ENCODE measurements around the gene INTS1.
"Not testable (repeated sequence)": the region's sequence is repeated elsewhere in the genome, so short reads cannot be mapped to it uniquely, and the experiment has no call there.

INTS1 gene

DNA sequence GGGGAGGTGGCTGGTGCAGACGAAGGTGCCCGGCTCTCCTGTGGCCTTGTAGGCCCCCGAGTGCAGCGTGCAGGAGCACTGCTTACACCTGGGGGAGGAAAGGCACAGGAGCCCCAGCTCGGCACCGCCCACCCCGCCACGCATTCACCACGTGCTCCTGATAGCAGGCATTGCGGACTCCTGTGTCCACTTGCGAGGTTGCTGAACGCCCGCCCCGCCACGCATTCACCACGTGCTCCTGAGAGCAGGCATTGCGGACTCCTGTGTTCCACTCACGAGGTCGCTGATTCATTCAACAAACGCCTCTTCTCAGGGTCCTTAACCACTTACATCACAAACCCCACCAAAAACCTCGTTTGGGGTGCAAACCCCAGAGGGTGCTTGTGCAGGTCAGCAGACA is 58.8 kb downstream of the INTS1 start:
- DNase-seq (ENCODE audit: low spot score): no peak

DNA sequence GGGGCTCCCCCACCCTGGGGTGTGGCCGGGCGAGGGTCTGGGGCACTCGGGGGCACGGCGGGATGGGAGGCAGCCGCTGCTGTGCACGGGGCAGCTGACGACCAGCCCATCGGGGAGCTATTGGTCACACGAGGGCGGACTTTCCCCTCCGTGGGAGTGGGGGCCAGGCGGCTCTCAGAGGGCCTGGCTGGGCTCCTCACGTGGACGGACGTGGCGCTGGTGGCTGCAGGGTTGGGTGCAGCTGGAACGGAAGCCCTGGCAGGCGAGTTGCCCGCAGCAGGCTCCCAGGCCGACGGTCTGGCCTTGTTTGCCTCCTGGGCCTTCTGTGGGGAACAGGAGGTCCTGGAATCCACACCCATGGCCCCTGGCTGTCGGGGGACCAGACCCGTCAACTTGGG is 59.3 kb downstream of the INTS1 start:
- DNase-seq (ENCODE audit: low spot score): no peak

DNA sequence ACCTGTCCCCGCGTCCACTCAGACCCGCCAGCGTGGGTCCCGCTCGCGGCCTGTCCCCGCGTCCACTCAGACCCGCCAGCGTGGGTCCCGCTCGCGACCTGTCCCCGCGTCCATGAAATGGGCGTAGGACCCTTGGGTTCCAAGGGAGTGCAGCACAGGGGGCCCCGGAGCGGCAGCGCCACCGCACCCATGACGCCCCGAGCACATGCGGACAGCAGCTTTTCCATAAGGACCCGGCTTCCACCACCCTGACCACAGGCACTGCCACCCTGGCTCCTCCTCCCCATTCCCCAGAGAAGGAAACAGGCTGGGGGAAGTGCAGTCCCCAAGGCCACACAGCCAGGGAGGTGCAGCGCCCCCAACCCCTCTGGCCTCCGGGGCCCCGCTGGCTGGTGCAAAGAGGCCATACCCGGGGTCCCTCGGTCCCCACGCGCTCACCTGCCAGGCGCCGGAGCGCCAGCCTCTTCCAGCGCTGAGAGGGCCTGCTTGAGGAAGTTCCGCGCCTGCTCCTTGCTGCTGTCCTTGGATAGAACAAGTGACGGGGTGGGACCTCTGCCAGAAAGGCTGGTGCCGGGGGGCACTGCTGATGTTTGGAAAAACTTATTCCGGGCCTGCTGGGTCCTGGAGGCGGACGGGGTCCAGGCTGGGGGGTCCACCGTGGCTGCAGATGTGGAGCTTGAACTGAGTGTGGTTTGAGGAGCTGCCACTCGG is 59.8 kb downstream of the INTS1 start:
- no peak for DNase-seq (ENCODE audit: low spot score)

DNA sequence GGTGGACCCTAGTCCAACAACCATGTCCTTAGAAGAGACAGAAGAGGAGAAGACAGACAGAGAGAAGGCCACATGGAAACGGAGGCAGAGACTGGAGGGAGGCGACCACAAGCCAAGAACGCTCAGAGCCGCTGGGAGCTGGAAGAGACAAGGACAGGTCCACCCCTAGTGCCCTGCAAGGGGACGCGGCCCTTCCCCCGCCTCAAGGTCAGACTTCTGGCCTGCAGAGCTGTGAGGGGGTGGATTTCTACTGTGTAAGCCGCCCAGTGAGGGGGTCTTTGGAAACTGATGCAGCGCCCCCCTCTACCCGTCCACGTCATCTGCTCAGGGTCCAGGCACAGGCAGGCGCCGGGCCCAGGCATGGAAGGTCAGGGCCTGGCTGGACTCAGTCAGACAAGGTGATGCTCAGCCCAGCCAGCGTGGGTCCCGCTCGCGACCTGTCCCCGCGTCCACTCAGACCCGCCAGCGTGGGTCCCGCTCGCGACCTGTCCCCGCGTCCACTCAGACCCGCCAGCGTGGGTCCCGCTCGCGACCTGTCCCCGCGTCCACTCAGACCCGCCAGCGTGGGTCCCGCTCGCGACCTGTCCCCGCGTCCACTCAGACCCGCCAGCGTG is 60.5 kb downstream of the INTS1 start:
- not testable (repeated sequence) for DNase-seq (ENCODE audit: low spot score)

DNA sequence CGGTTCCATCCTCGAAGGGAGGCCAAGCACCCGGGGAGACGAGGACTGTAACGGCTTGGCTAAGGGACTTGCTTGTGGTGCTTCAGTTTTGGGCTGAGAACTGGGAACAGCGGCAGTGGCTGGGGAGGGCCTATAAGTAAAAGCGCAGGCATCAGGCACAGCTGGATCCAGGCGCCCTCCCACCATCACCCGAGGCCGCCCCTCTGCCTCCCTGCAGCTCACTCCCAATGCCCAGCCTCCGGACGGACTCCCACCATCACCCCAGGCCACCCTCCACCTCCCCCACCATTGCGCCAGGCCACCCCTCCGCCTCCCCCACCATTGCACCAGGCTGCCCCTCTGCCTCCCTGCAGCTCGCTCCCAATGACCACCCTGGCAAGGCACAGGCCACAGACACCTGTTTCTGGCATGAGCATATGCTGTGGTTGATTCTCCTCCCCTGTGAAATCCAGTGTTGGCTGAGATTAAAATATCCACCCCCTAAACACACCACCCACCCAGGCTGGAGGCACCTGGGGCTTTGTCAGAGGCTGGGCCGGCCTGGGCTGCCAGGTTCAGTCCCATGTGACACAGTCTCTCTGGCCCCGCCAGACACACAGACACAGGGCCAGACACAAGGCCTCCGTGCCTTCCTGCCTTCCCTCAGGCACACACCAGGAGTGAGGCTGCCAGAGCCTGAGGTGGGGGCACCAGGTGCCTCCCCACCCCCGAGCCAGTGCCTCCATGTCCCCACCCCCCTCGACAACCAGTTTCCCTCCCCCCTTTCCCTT is 61.6 kb downstream of the INTS1 start:
- peak; percentile 38 for DNase-seq (ENCODE audit: low spot score)

DNA sequence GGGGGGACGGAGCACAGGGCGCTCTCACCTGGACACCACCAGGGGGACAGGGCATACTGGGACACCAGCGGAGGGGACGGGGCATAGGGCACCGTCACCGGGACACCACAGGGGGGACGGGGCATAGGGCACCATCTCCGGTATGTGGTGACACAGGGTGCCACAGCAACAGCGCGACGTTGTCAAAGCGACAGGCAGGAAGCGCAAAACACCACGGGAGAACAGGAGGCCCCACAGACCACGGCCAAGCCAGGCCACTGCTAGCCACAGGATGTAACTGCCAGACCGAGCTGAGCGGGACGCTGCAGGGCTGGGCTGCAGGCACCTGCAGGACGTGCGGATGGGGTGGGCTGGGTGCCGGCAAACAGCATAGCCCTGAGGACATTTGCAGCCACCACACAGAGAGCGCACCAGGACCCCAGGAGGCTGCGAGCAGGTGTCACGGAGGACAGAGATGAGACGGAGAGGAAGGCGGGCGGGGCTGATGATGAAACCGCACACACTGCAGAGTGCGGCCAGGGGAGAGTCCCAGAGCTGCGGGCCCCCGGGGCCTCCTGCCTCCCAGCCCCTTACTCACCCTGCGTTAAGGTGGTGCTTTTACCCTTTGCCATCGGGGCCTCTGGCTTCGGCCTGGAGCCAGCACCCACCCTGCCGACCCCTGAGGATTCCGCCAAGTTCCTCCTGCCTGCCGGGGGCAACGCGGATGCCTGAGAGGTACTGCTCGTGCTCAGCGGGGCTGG is 62.4 kb downstream of the INTS1 start:
- DNase-seq (ENCODE audit: low spot score): no peak

DNA sequence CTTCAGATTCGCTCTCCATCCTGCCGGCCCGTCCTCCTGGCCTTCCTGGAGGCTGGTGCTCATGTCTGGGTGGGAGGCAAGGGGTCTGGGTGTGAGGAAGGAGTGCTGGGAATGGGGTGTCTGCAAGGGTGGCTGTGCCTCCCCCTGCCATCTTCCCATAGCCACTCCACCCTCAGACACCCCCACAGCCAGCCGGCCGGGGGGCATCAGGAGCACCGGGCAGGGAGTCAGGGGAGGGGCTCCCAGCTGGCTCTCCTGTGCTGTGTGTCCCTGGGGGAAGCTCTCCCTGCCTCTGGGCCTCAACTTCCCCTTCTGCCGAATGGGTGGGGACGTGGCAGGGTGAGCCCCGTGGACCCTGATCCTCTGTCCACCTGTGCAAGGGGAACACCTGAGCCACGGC is 63.6 kb downstream of the INTS1 start:
- no peak for DNase-seq (ENCODE audit: low spot score)

DNA sequence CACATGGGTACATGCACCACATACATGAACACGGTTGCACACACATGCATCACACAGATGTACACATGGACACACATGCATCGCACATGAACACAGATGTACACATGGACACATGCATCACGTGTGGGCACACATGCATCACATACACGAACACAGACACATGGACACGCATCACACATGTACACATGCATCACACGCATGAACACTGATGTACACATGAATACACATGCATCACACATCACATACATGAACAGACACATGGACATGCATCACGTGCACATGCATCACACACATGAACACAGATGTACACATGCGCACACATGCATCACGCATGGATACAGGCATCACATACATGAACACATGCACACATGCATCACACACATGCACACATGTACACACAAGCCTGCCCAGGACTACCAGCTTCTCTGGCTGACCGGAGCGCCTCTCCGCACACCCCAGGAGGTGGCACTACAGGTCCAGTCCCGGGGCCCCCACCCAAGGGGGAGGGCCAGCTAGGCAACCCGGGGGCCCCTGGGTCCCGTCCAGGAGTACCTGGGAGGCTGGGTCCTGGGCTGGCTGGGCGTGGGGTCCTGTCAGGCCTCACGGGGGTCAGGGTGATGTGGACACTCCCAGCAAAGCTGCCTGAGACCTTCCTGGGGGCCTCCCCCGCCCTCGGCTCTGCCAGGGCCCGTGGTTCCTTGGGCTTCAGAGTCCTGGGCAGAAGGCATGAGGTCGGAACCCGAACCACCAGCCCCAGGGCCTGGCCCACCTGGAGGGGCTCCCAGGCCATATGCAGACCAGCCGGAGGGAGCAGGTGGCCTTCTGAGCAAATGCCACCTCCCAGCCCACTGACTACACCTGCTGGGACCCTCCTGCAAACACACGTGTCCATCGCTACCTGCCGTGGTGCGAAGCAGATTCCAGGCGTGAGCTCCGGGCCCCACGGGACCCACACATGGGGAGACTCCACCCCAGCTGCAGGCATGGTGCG is 64.5 kb downstream of the INTS1 start:
- no peak for DNase-seq (ENCODE audit: low spot score)

DNA sequence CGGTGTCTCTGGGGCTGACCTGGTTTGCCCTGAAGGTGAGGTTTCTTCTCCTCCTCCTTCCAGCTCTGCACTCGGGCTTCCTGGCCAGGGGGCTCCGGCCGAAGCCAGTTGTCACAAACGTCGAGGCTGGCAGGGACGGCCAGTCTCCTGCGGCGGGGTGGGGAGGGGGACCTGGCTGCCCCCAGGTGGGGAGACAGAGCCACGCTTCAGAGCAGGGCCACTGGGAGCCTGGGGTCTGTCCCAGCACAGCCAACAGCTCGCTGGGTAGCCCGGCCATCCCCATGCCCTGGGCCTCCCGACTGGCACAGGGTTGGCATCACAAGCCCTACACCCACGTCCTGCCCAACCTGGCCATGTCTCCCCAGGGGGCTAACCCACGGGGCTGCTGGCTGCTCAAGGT is 65.4 kb downstream of the INTS1 start:
- DNase-seq (ENCODE audit: low spot score): no peak

DNA sequence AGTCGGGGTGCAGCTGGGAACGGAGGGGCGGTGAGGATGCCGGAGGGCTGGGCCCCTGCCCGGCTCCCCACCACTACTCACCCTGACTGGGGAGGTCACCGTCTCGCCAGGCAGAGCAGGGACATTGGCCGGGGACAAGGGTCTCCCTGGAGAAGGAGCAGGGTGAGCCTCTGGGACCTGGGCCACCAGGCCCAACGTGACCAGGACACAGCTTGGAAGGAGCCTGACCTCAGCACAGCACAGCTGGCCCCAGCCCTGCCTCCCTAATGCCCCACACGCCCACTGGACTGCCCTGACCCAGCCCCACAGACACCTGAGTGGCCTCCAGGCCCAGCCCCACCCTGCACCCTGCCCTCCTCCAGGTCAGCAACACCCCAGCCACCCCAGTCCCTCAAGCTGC is 66.0 kb downstream of the INTS1 start:
- DNase-seq (ENCODE audit: low spot score): no peak

DNA sequence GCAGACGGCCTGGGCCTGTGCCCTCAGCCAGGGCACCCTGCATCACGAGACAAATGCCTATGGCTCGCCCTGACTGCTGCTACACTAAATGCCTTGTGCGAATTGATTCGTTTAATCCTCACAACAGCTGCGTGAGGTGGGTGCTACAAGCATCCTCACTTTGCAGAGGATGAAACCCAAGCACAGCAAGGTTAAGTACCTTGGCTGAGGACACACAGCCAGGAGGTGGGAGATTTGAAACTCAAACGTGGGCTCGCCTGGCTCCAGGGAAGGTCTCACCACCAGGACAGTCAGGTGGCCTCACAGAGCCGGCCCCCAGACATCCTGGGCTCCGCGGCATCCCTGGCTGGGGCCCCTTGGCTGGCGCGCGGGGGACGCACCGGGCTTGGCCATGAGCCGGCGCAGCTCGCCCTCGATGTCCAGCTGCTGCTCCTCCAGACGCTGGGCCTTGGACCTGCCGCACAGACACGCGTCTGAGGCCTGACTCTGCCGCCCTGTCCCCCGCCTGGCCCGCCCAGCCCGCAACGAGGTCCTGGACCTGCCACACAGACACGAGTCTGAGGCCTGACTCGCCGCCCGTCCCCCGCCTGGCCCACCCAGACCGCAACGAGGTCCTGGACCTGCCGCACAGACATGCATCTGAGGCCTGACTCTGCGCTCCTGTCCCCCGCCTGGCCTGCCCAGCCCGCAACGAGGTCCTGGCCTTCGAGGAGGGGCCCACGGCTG is 66.9 kb downstream of the INTS1 start:
- DNase-seq (ENCODE audit: low spot score): no peak

DNA sequence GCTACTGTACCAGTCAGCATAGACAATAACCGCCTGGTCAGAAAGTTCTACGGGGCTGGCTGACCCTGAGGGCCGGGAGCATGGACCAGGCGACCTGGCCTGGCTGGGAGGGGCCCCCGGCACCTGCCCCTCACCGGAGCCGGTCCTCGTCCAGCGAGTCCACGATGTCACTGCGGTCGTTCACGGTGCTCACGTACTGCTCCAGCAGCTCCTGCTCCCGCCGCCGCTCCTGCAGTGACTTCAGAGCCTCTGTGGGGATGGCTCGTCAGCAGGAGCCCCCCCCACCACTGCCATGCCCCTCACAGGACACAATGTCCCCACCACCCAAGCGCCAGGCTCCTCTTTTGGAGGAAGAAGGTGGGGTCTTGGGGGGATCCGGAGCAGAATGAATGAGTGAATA is 67.6 kb downstream of the INTS1 start:
- no peak for DNase-seq (ENCODE audit: low spot score)

DNA sequence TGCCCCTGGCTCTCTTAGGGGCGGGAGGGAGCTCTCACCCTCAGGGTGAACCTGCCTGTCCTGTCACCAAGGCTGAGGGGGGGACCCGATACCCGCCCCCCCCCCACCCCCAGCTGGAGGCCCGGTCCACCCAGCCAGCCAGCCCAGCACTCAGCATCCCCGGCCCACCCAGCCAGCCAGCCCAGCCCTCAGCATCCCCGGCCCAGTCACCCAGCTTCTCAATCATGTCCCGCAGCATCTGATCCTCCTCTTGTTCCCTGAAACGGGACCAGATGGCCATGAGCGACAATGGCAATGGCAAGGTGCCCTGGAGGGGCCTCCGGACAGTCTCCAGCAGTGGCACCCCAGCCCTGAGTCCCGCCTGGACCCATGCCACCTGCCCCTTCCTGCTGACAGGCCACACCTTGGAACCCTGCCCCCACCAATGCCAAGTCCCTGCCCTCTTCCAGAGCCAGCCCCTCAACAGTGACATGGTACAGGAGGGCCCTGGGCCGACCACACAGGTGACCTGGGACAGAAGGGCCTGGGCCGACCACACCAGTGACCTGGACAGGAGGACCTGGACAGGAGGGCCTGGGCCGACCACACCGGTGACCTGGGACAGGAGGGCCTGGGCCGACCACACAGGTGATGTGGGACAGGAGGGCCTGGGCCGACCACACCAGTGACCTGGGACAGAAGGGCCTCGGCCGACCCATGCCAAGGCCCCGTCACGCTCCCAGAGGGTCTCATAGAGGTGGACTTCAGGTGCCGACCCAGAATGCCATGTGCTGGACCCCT is 69.1 kb downstream of the INTS1 start:
- DNase-seq (ENCODE audit: low spot score): no peak

DNA sequence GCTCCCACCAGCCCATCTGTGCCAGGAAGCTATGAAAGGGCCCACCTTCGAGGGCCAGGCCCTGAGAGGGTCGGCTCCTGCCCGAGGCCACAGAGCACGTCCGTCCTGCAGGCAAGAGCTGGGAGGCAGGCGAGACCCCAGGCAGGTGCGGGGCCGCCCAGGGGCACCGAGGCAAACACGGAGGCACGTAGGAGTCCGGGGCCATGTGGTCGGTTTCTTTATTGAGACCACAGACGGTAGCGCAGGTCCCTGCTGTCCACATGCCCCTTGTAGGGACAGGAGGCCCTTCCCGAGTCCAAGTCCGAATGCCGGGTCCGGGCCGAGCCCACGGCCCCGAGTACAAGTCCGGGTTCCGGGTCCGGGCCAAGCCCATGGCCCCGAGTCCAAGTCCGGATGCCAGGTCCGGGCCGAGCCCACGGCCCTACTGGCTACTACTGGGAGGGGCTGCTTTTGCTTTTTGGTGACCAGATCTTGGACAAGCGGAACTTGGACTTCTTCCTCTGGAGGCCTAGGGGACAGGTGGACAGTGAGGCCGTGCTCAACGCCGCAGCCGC is 69.9 kb downstream of the INTS1 start:
- DNase-seq (ENCODE audit: low spot score): no peak

DNA sequence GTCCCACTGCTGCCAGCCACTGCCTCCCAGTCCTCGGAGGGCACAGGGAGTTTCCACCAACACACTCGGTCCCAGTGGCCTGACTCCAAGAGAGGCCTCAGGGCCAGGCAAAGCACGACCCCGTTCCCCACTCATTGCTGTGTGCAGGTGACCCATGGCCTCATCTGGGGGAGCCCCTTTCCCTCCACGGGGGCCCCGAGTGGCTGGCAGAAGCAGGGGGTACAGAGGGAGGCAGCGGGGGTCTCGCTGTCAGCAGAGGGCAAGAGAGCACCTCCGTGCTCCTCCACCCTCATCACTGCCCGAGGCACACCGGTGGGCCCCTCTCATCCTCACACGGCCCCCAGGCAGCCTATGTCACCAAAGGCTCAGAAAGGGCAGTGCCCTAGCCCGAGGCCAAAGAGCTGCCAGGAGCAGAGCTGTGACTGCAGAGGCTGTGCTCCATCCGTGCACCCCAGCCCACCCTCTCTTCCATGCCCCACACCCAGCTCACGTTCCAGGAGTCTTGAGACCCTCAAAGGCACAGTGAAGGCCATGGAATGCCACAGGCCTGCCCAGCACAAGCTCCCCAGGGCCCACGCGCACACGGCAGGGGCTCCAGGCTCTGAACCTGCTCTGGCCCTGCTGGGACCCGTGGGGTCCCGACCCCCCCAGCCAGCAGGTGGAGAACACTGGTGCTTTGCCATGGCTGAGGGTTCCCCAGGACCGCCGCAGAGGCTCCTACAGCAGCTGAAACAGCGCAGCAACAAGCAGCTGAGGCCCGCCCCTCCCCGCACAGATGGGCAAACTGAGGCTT is 70.9 kb downstream of the INTS1 start:
- no peak for DNase-seq (ENCODE audit: low spot score)

DNA sequence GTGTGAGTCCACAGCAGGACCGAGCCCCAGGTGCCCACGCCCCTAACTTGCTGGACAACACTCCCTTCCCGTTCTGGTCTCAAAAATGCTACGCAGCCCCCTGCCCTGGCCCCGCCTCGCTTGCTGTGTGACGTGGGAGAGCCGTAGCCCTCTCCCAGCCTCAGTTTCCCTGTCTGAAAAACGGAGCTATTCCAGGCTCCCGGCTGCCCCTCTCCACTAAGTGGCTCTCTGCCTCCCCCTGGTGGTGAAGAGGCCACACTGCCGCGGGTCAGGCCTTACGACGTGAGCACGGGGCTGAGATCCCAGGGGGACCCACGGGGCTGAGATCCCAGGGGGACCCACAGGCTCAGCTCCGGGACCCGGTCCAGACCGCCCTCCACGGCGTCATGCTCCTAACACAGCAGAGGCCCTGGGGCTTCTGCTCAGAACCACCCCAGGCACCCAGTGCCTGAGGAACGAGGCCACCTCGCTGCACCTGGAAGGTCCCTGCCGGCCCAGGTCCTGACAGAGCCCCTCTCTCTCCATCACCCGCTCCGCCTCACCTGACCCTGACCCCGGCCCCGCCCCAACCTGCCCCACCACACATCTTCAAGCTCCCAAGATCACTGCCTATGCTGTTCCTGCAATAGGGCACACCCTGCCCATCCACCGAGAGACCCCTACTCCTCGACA is 71.6 kb downstream of the INTS1 start:
- peak; percentile 86 for DNase-seq (ENCODE audit: low spot score)

DNA sequence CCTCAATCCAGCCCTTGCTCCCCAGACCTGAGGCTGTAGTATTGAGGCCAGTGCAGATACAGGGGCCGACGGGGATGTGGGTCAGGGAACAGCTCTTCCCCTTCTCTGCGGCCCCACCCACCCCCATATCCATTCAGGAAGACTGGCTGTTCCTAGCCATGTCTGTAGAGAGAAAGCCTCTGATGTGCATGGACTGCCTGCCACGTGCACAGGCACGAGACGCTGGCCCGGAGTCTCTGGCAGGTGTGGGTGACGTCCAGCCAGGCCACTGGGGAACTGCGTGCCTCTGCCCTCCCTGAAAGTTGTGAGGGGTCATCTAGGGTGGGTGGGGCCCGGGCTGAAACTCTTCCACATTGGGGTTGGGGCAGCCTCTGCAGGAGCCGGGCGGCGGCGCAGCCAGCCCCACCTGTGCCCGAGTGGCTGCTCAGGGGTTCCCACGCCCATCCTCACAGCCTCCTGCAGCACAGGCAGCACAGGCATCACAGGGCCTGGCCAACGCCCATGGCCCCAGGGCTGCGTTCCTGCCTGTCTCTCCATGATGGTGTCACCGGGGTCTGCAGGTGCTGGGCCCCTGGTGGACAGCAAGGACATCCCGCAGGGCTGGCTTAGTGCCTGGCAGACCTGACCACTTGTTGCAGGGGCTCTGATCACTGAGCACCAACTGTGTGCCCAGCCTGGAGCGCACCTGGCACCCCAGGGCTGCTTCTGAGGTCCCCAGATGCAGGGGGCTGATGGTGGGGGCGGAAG is 72.4 kb downstream of the INTS1 start:
- no peak for DNase-seq (ENCODE audit: low spot score)

All from NAMALWA (cell line).